IMR-90 (cell line): ENCODE measurements around the gene RPH3AL. TPM values are rescaled to one million over a fixed set of nuclear protein-coding genes. Genes with fewer than 3 reads are reported as not detected.

Source experiments
- ATAC-seq: fragments of 200-7000 bp; cut with Tn5 transposase; 2 replicates; pipeline ENCODE4 v1.9.1; 2020; ENCODE audit warnings: low read depth, mild to moderate bottlenecking, moderate library complexity
- BruUV-seq: library from RNA; stranded (reverse); fragments of 400-500 nt; replicated peaks from 2 replicates; lab custom pipeline; 2021; lab: Mats Ljungman, UMichigan
- CTCF ChIA-PET: fragments of 300-600 bp; formaldehyde crosslinking; extraction: SDS; loops from one replicate; lab custom pipeline; 2021; ENCODE audit warnings: antibody characterized with exemption; lab: Yijun Ruan, JAX
- POLR2A ChIA-PET: fragments of 300-600 bp; sonication (Branson Sonifier 250); formaldehyde crosslinking; loops from one replicate; lab custom pipeline; 2022; ENCODE audit warnings: antibody characterized with exemption; ENCODE audit not compliant: unreplicated experiment; lab: Charles Lee
- DNase-seq: peaks from one replicate; pipeline ENCODE4 v3.0.0; 2013
- H2AFZ ChIP-seq: replicated peaks from 2 replicates; pipeline ENCODE3; 2013; ENCODE audit warnings: low read length, mild to moderate bottlenecking; ENCODE audit not compliant: poor library complexity
- H2AK5ac ChIP-seq: 2 replicates; pipeline ENCODE4 v1.6.1; 2013; ENCODE audit warnings: low read depth, low read length, inconsistent platforms
- H2AK9ac ChIP-seq: replicated peaks from 2 replicates; pipeline ENCODE3; 2013; ENCODE audit warnings: mild to moderate bottlenecking, low read depth, low read length, moderate library complexity; ENCODE audit not compliant: poor library complexity
- H2BK120ac ChIP-seq: 2 replicates; pipeline ENCODE4 v1.6.1; 2013; ENCODE audit warnings: low read depth, low read length, inconsistent platforms
- H2BK15ac ChIP-seq: 3 replicates; pipeline ENCODE4 v1.6.1; 2013; ENCODE audit warnings: low read depth, low read length, inconsistent platforms
- H2BK20ac ChIP-seq: 2 replicates; pipeline ENCODE4 v1.6.1; 2013; ENCODE audit warnings: low read depth, mild to moderate bottlenecking, inconsistent platforms, low read length, moderate library complexity
- H2BK5ac ChIP-seq: 2 replicates; pipeline ENCODE4 v1.6.1; 2013; ENCODE audit warnings: mild to moderate bottlenecking, low read depth, low read length, inconsistent platforms; ENCODE audit not compliant: poor library complexity, severe bottlenecking
- H3K14ac ChIP-seq: replicated peaks from 2 replicates; pipeline ENCODE4 v1.6.1; 2013; ENCODE audit warnings: low read depth, low read length, inconsistent platforms
- H3K18ac ChIP-seq: 2 replicates; pipeline ENCODE4 v1.6.1; 2013; ENCODE audit warnings: low read depth, low read length, control low read depth
- H3K23ac ChIP-seq: 2 replicates; pipeline ENCODE4 v1.6.1; 2013; ENCODE audit warnings: low read depth, low read length, inconsistent platforms
- H3K27ac ChIP-seq: 2 replicates; pipeline ENCODE4 v1.5.1; 2013; ENCODE audit warnings: mild to moderate bottlenecking, control low read depth, low read length; ENCODE audit not compliant: insufficient read depth
- H3K27me3 ChIP-seq: 2 replicates; pipeline ENCODE4 v1.6.1; 2013; ENCODE audit warnings: low read length; ENCODE audit not compliant: control insufficient read depth, insufficient read depth
- H3K36me3 ChIP-seq: 2 replicates; pipeline ENCODE4 v1.6.1; 2013; ENCODE audit warnings: low read length, mixed read lengths; ENCODE audit not compliant: control insufficient read depth, insufficient read depth
- H3K4ac ChIP-seq: 2 replicates; pipeline ENCODE4 v1.6.1; 2013; ENCODE audit warnings: low read depth, low read length, inconsistent platforms
- H3K4me1 ChIP-seq: 2 replicates; pipeline ENCODE4 v1.6.1; 2013; ENCODE audit warnings: low read length, mixed read lengths; ENCODE audit not compliant: control insufficient read depth, insufficient read depth
- H3K4me2 ChIP-seq: 2 replicates; pipeline ENCODE4 v1.6.1; 2013; ENCODE audit warnings: low read depth, mild to moderate bottlenecking, control low read depth, low read length, moderate library complexity
- H3K4me3 ChIP-seq: 2 replicates; pipeline ENCODE4 v1.5.1; 2013; ENCODE audit warnings: low read depth, mild to moderate bottlenecking, control low read depth, low read length, moderate library complexity; ENCODE audit not compliant: insufficient read depth
- H3K56ac ChIP-seq: 2 replicates; pipeline ENCODE4 v1.6.1; 2013; ENCODE audit warnings: low read length, inconsistent platforms; ENCODE audit not compliant: insufficient read depth; ENCODE audit errors: extremely low read depth
- H3K79me1 ChIP-seq, 2 experiments: 2 replicates each; pipeline ENCODE4 v1.6.1; 2013; ENCODE audit warnings: low read length in 2 of 2, inconsistent platforms in 1 of 2, low read depth in 1 of 2
- H3K9ac ChIP-seq: 2 replicates; pipeline ENCODE4 v1.6.1; 2013; ENCODE audit warnings: low read depth, low read length, control low read depth
- H3K9me1 ChIP-seq: 2 replicates; pipeline ENCODE4 v1.6.1; 2013; ENCODE audit warnings: low read length, inconsistent platforms; ENCODE audit not compliant: insufficient read depth
- H3K9me3 ChIP-seq: 2 replicates; pipeline ENCODE4 v1.6.1; 2013; ENCODE audit warnings: low read length; ENCODE audit not compliant: control insufficient read depth, insufficient read depth
- H4K20me1 ChIP-seq: 2 replicates; pipeline ENCODE4 v1.6.1; 2013; ENCODE audit warnings: low read length, inconsistent platforms; ENCODE audit not compliant: insufficient read depth
- H4K5ac ChIP-seq: 2 replicates; pipeline ENCODE4 v1.6.1; 2013; ENCODE audit warnings: mild to moderate bottlenecking, low read depth, low read length, control low read depth
- H4K8ac ChIP-seq, 2 experiments: 2 replicates each; pipeline ENCODE4 v1.6.1; 2013; ENCODE audit warnings: low read depth in 2 of 2, low read length in 2 of 2, control low read depth in 1 of 2, inconsistent platforms in 1 of 2
- H4K91ac ChIP-seq: 2 replicates; pipeline ENCODE4 v1.6.1; 2013; ENCODE audit warnings: low read depth, low read length, inconsistent platforms; ENCODE audit not compliant: insufficient read depth
- BHLHE40 ChIP-seq: fragments of 150-350 bp; IDR thresholded peaks from 2 replicates; pipeline ENCODE4 v1.6.1; 2016; ENCODE audit warnings: mild to moderate bottlenecking, low read depth, low read length
- CEBPB ChIP-seq: IDR thresholded peaks from 2 replicates; pipeline ENCODE4 v1.6.1; 2012; ENCODE audit warnings: low read depth, low read length, improper control_type of control experiment
- CHD1 ChIP-seq: IDR thresholded peaks from 2 replicates; pipeline ENCODE4 v1.6.1; 2012; ENCODE audit warnings: low read depth, low read length, improper control_type of control experiment
- CTCF ChIP-seq: conservative IDR thresholded peaks from 2 replicates; pipeline ENCODE4 v1.5.1; 2012; ENCODE audit warnings: mild to moderate bottlenecking, low read depth, low read length, improper control_type of control experiment
- FOS ChIP-seq: fragments of 150-350 bp; IDR thresholded peaks from 2 replicates; pipeline ENCODE4 v1.6.1; 2016; ENCODE audit warnings: low read depth, low read length
- MAFK ChIP-seq: IDR thresholded peaks from 2 replicates; pipeline ENCODE4 v1.6.1; 2012; ENCODE audit warnings: low read depth, low read length, improper control_type of control experiment
- MAZ ChIP-seq: IDR thresholded peaks from 2 replicates; pipeline ENCODE4 v1.6.1; 2012; ENCODE audit warnings: low read depth, mild to moderate bottlenecking, low read length, improper control_type of control experiment, moderate library complexity, borderline replicate concordance
- MXI1 ChIP-seq: IDR thresholded peaks from 2 replicates; pipeline ENCODE4 v1.6.1; 2012; ENCODE audit warnings: low read depth, mild to moderate bottlenecking, low read length, moderate library complexity, borderline replicate concordance
- POLR2A ChIP-seq: IDR thresholded peaks from 2 replicates; pipeline ENCODE4 v1.6.1; 2012; ENCODE audit warnings: mild to moderate bottlenecking, low read depth, low read length
- RAD21 ChIP-seq: IDR thresholded peaks from 2 replicates; pipeline ENCODE4 v1.6.1; 2012; ENCODE audit warnings: low read length, improper control_type of control experiment
- RCOR1 ChIP-seq: IDR thresholded peaks from 2 replicates; pipeline ENCODE4 v1.6.1; 2012; ENCODE audit warnings: mild to moderate bottlenecking, low read length, improper control_type of control experiment; ENCODE audit not compliant: insufficient replicate concordance
- RFX5 ChIP-seq: IDR thresholded peaks from 2 replicates; pipeline ENCODE4 v1.8.0; 2012; ENCODE audit warnings: low read depth, mild to moderate bottlenecking, low read length, moderate library complexity
- WGBS, 2 experiments: methylation state at CpG; one replicate each; pipeline versions ENCODE4 v1.1.5 to v1.1.7; 2013; ENCODE audit warnings: missing lambda C conversion rate in 2 of 2; ENCODE audit not compliant: insufficient read length in 1 of 2; ENCODE audit errors: extremely low coverage in 2 of 2; 5-methylcytosine and 5-hydroxymethylcytosine counted together
- dilution Hi-C: fragments of 300-500 bp; cut with HindIII; formaldehyde crosslinking; loops from one replicate; pipeline ENCODE4 v1.14.3; 2018; ENCODE audit warnings: low sequenced_read_pairs; ENCODE audit not compliant: unreplicated experiment
- in situ Hi-C: fragments of 300-500 bp; cut with MboI; formaldehyde crosslinking; loops from 3 replicates; pipeline ENCODE4 v1.14.3; 2019; ENCODE audit warnings: low sequenced_read_pairs, inconsistent platforms, mixed read lengths
- intact Hi-C: fragments of 100-400 bp; cut with micrococcal nuclease; formaldehyde crosslinking; loops from 2 replicates; pipeline ENCODE4 v1.10.0; 2022
- polyA plus RNA-seq, 3 experiments: library from polyadenylated mRNA; depleted of rRNA; stranded (reverse); fragments of >200 nt; gene quantifications; 2 replicates each; pipeline ENCODE4 v1.2.3, GENCODE V29; 2012; ENCODE audit warnings: low replicate concordance in 1 of 3
- total RNA-seq: library from RNA; depleted of rRNA; stranded (reverse); fragments of >200 nt; gene quantifications from 2 replicates; pipeline ENCODE4 v1.2.3, GENCODE V29; 2012
- TF ChIP-seq, protein P1 (sequence below): fragments of 150-350 bp; IDR thresholded peaks from 2 replicates; pipeline ENCODE4 v1.6.1; 2017; ENCODE audit warnings: mild to moderate bottlenecking, antibody characterized with exemption, low read length, low read depth
- TF ChIP-seq, protein P2 (sequence below): fragments of 150-350 bp; IDR thresholded peaks from 2 replicates; pipeline ENCODE4 v1.6.1; 2016; ENCODE audit warnings: low read depth, mild to moderate bottlenecking, low read length, moderate library complexity, borderline replicate concordance

Gene RPH3AL
- total and polyA plus RNA-seq, 2 of the 4 experiments (the other 2 are of a cell fraction) = 1.8 to 2.5 TPM

- dilution Hi-C loops (no loop called here), in situ Hi-C loops (no loop called here), intact Hi-C loops (no loop called here)
- peaks cover 4% of the 10 kb centered on the region; the same call in 1 of the 2 replicates for H3K27me3 ChIP-seq
- 81% methylated on average over 8 of the region's 24 CpGs; no CpG with 5 or more reads in 1 of the 2 experiments for WGBS, 2 experiments
- H2BK5ac ChIP-seq = no peak overlapping the region
- H4K5ac ChIP-seq = no peak overlapping the region
- no peak overlapping the region for H3K4me2 ChIP-seq
- H4K8ac ChIP-seq = no peak overlapping the region
- ChIA-PET POLR2A (no interaction called here), CTCF (no interaction called here)
- H3K4ac ChIP-seq = no peak overlapping the region
- H2BK20ac ChIP-seq = no peak overlapping the region
- H3K4me3 ChIP-seq = no peak overlapping the region
- H2AK9ac ChIP-seq = no peak overlapping the region
- no peak overlapping the region for H3K23ac ChIP-seq
- H2BK120ac ChIP-seq = no peak overlapping the region
- no peak overlapping the region for H3K56ac ChIP-seq
- no peak overlapping the region for H3K14ac ChIP-seq
- no peaks in the 10 kb centered on the region for H3K9me1 ChIP-seq
- no peak overlapping the region for H2BK15ac ChIP-seq
- H4K91ac ChIP-seq = no peak overlapping the region
- no peak overlapping the region for H3K27ac ChIP-seq
- DNase-seq (no peak), ATAC-seq (no peak)
- no peaks in the 10 kb centered on the region for H3K36me3 ChIP-seq
- H3K18ac ChIP-seq = no peak overlapping the region
- H3K9me3 ChIP-seq = no peaks in the 10 kb centered on the region
- no peak overlapping the region for H2AFZ ChIP-seq
- no peaks in the 10 kb centered on the region; the same call in 1 of the 2 replicates for H3K4me1 ChIP-seq
- no peaks in the 10 kb centered on the region for H4K20me1 ChIP-seq
- H3K9ac ChIP-seq = no peak overlapping the region
- no peaks in the 10 kb centered on the region for H3K79me1 ChIP-seq
- BruUV-seq = no TSS peak
- H2AK5ac ChIP-seq = no peak overlapping the region
- TF ChIP-seq CTCF (no peak), MXI1 (no peak), BHLHE40 (no peak), FOS (no peak), RCOR1 (no peak), CEBPB (no peak), POLR2A (no peak), MAZ (no peak), MAFK (no peak), CHD1 (no peak), RAD21 (no peak), RFX5 (no peak)
- TF ChIP-seq, protein P1, sequence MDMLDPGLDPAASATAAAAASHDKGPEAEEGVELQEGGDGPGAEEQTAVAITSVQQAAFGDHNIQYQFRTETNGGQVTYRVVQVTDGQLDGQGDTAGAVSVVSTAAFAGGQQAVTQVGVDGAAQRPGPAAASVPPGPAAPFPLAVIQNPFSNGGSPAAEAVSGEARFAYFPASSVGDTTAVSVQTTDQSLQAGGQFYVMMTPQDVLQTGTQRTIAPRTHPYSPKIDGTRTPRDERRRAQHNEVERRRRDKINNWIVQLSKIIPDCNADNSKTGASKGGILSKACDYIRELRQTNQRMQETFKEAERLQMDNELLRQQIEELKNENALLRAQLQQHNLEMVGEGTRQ = no peak
- TF ChIP-seq, protein P2, sequence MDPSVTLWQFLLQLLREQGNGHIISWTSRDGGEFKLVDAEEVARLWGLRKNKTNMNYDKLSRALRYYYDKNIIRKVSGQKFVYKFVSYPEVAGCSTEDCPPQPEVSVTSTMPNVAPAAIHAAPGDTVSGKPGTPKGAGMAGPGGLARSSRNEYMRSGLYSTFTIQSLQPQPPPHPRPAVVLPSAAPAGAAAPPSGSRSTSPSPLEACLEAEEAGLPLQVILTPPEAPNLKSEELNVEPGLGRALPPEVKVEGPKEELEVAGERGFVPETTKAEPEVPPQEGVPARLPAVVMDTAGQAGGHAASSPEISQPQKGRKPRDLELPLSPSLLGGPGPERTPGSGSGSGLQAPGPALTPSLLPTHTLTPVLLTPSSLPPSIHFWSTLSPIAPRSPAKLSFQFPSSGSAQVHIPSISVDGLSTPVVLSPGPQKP = no peak
These were observed 126.2 kb downstream of the RPH3AL start for GRCh38 chr17:226108-227077.
